GM19025 (cell line): Measurements from ENCODE around the gene BAG5.
"Not testable (repeated sequence)": the region's sequence is repeated elsewhere in the genome, so short reads cannot be mapped to it uniquely, and the experiment has no call there.

Source experiments
- ATAC-seq: cut with Tn5 transposase; IDR thresholded peaks from one replicate; pipeline ENCODE4 v1.9.1; 2021; ENCODE audit warnings: mild to moderate bottlenecking, low read depth, moderate library complexity; ENCODE audit not compliant: unreplicated experiment

The BAG5 gene, protein sequence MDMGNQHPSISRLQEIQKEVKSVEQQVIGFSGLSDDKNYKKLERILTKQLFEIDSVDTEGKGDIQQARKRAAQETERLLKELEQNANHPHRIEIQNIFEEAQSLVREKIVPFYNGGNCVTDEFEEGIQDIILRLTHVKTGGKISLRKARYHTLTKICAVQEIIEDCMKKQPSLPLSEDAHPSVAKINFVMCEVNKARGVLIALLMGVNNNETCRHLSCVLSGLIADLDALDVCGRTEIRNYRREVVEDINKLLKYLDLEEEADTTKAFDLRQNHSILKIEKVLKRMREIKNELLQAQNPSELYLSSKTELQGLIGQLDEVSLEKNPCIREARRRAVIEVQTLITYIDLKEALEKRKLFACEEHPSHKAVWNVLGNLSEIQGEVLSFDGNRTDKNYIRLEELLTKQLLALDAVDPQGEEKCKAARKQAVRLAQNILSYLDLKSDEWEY

GRCh38 chr14:103562429-103563225 lies at the start of gene BAG5, which contains the start of gene COA8:
TSS of gene BAG5 (minus strand) at chr14:103562657. CDS start at chr14:103561164, 1,493 bp downstream.
TSS of gene COA8 (plus strand) at chr14:103562960. CDS start at chr14:103563002, 42 bp downstream.
- ATAC-seq = peak; percentile 79

DNA sequence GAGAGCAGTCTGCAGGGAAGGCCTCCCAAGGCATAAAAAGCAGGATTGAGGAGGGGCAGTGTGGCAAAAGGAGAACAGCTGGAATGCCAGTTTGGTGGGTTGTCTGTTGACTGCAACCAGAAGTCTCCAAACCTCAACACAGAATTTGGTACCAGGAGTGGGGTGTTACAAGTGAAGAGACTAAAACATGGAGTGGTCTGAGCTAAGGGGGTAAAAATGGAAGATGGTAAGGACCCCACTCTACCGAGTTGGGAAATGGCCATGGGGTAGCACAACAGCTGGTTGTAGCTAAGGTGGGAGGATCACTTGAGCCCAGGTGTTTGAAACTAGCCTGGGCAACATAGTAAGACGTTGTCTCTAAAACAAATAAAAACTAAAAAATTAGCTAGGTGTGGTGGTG lies 48.8 kb upstream of the BAG5 start:
- no peak for ATAC-seq

DNA sequence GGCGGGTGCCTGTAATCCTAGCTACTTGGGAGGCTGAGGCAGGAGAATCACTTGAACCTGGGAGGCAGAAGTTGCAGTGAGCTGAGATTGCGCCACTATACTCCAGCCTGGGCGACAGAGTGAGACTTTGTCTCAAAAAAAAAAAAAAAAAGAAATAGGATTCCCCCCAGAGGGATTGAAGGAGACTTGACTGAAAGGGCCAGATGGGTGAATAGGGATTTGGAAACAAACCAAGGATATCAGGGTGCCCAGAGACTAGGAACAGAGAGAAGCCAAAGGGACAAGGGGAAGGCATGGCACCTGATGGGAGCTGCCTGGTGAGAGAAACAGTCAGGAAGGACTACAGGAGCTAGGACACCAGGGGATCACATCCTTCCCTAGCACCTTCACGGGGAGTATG lies 46.6 kb upstream of the BAG5 start:
- ATAC-seq = not testable (repeated sequence)

GRCh38 chr14:103607822-103608221 lies 45.4 kb upstream of the BAG5 start:
- ATAC-seq = no peak

DNA sequence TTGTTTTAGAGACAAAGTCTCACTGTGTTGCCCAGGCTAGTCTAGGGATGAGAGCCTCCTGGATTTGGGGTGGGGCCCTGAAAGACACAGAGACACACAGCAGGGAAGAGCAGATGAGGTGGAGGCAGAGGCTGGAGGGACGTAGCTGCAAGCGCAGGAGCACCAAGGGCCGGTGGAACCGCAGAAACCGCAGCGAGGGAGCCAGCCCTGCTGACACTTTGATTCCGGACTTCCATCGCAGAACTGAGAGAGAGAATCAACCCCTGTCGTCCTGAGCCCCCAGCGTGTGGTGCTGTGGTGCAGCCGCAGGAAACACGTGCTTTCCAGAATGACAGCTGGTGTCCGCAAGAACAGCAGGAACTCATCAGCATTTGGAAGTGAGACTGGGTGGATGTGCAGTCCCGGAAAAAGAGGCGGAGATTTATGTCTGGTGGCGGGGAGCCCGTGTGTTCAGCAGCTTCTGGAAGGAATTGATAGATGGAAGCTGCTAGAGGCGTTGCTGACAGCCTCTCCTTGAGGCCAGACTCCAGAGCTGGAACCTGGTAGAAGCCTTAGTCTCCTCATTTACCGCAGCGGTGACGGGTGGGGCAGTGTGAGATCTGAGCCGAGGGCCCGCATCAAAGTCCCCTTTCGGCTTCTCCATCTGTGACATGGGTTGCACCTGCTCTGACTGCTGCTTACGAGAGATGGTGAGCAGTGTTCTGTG lies 44.7 kb upstream of the BAG5 start:
- no peak for ATAC-seq

DNA sequence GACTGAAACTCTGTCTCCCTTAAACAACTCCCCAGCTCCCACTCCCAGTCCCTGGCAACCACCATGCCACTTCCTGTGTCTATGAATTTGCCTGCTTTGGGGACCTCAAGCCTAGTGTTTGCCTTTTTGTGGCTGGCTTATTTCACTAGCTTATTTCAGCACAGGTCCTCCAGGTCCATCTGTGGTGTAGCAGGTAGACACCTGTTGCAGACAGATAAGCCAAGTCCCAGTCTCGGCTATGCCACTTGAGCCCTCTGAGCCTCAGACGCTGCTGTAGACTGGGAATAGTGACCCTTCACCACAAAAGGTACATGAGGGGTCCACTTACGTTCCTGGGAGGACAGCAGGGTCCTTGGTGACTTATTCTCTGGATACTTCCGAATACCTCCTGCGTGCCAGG lies 42.2 kb upstream of the BAG5 start:
- ATAC-seq = no peak

DNA sequence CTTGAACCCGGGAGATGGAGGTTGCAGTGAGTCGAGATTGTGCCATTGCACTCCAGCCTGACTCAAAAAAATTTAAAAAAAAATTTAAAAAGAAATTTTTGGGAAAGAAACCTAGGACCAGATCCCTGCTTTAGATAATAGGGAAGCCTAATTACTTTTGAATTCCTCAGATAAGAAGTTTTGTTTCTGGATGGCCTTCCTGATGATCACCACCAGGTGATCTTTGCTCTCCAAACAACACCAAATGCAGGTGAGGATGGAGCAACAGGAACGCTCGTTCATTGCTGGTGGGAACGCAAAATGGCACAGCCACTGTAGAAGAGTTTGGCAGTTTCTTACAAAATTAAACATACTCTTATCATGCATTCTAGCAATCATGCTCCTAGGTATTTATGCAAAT lies 38.0 kb upstream of the BAG5 start:
- ATAC-seq = no peak

GRCh38 chr14:103597623-103598377 lies 35.3 kb upstream of the BAG5 start:
- ATAC-seq = no peak

- ATAC-seq = no peak
These were observed 31.8 kb upstream of the BAG5 start for GRCh38 chr14:103594265-103594664.

DNA sequence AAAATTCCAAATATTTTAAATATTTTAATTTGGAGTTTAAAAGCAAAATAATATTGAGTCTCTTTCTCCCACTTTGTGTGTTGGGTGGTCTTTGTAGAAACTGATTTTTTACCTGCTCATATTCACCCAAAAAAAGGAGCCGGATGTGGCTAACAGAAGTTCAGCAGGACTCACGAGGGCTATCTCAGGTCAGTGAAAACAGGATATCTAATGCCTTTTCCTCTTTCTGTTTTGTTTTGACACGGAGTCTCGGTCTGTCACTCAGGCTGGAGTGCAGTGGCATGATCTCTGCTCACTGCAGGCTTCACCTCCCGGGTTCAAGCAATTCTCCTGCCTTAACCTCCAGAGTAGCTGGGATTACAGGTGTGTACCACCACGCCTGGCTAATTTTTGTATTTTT lies 31.1 kb upstream of the BAG5 start:
- ATAC-seq = no peak

GRCh38 chr14:103584326-103584915 lies 22.0 kb upstream of the BAG5 start:
- ATAC-seq = no peak

GRCh38 chr14:103581954-103582703 lies 19.7 kb upstream of the BAG5 start:
- no peak for ATAC-seq

GRCh38 chr14:103581206-103581605 lies 18.7 kb upstream of the BAG5 start:
- no peak for ATAC-seq

GRCh38 chr14:103578401-103579075 lies 16.1 kb upstream of the BAG5 start:
- no peak for ATAC-seq

- ATAC-seq = no peak
These were observed 14.0 kb upstream of the BAG5 start for GRCh38 chr14:103576371-103577024.

DNA sequence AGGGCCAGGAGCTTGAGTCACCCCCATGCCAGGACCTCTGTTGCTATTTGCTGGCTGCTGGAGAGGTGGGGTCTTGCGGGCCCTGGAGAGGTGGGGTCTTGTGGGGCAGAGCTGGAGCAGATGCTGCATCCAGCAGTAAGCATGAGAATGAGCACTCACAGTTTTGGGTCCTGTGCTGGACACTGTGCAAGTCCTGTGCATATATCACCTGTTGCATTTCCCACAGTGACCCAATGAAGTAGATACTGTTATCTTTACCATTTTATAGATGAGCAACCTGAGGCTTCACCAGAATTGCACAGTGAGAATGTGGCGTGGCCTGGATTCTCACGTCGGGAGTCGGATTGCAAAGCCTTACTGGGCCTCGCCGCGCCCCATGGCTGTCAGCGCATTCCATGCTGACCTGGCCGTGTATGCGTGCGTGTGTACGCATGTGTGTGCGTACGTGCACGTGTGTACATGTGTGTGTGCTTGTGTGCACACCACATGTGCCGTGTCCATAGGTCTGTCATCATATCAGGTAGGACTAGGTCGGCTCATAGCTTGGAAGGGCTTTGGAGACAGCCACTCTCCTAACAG lies 12.3 kb upstream of the BAG5 start:
- no peak for ATAC-seq

- ATAC-seq = no peak
These were observed 11.6 kb upstream of the BAG5 start for GRCh38 chr14:103574104-103574503.

- ATAC-seq = no peak
These were observed 7.0 kb upstream of the BAG5 start for GRCh38 chr14:103569408-103569807.
